ENCODE data around the gene RNH1.

- TF ChIP-seq CTCF (conservative IDR thresholded peaks at IDR 0.05; ENCODE audit: low read length) (no peak), EZH2phosphoT487 (IDR thresholded peaks at IDR 0.05; ENCODE audit: borderline replicate concordance, low read depth, low read length) (no peak)
Observed at GRCh38 chr11:460331-461199, 46.5 kb downstream of the RNH1 start.

All from OCI-LY7 (cell line).